HG02588 (cell line): ENCODE data around the gene POLR2A.
A peak's percentile ranks its signal among the peaks of the same experiment; 100 is the strongest.
"Not testable (repeated sequence)": the region's sequence is repeated elsewhere in the genome, so short reads cannot be mapped to it uniquely, and the experiment has no call there.

Experiments used
- ATAC-seq: cut with Tn5 transposase; IDR thresholded peaks from one replicate; pipeline ENCODE4 v1.9.1; 2021; ENCODE audit warnings: mild to moderate bottlenecking, moderate library complexity; ENCODE audit not compliant: unreplicated experiment

POLR2A gene

GRCh38 chr17:7478276-7479212 is 5.6 kb upstream of the POLR2A start:
- no peak for ATAC-seq

GRCh38 chr17:7479213-7480088 is 4.7 kb upstream of the POLR2A start, which contains the start of gene ZBTB4:
ZBTB4 (minus strand) TSS chr17:7479631; CDS start chr17:7466801, 12,830 bp downstream.
- no peak for ATAC-seq

GRCh38 chr17:7480089-7480384 is 4.1 kb upstream of the POLR2A start:
- no peak for ATAC-seq

- not testable (repeated sequence) for ATAC-seq
These were observed 2.9 kb upstream of the POLR2A start, which contains the start of gene SLC35G6 for GRCh38 chr17:7481275-7481674. SLC35G6 (plus strand) TSS chr17:7481446; CDS start chr17:7481517, 71 bp downstream.

GRCh38 chr17:7481842-7482741 is 2.1 kb upstream of the POLR2A start:
- not testable (repeated sequence) for ATAC-seq

- not testable (repeated sequence) for ATAC-seq
These were observed 1.5 kb upstream of the POLR2A start for GRCh38 chr17:7482742-7483088.

GRCh38 chr17:7483255-7484066 is 705 bp upstream of the POLR2A start:
- peak; percentile 28 for ATAC-seq

GRCh38 chr17:7484919-7485377 is 782 bp downstream of the POLR2A start:
- ATAC-seq, result no peak

GRCh38 chr17:7486181-7486580 is 2.0 kb downstream of the POLR2A start:
- no peak for ATAC-seq

GRCh38 chr17:7490144-7490543 is 6.0 kb downstream of the POLR2A start:
- no peak for ATAC-seq

- ATAC-seq, result no peak
These were observed 7.4 kb downstream of the POLR2A start for GRCh38 chr17:7491583-7491982.

- no peak for ATAC-seq
These were observed 9.8 kb downstream of the POLR2A start for GRCh38 chr17:7493941-7494340.

- ATAC-seq, result no peak
These were observed 11.8 kb downstream of the POLR2A start for GRCh38 chr17:7495906-7496434.

- ATAC-seq, result no peak
These were observed 12.5 kb downstream of the POLR2A start for GRCh38 chr17:7496470-7497183.

- ATAC-seq, result no peak
These were observed 13.1 kb downstream of the POLR2A start for GRCh38 chr17:7497228-7497627.

GRCh38 chr17:7497636-7498035 is 13.5 kb downstream of the POLR2A start:
- no peak for ATAC-seq

- no peak for ATAC-seq
These were observed 15.0 kb downstream of the POLR2A start for GRCh38 chr17:7499161-7499560.

GRCh38 chr17:7501729-7502128 is 17.6 kb downstream of the POLR2A start:
- ATAC-seq, result no peak
